HG03066 (cell line): ENCODE measurements around the gene CLCNKA.
"Not testable (repeated sequence)": the region's sequence is repeated elsewhere in the genome, so short reads cannot be mapped to it uniquely, and the experiment has no call there.

ENCODE experiments used
- ATAC-seq: cut with Tn5 transposase; IDR thresholded peaks from one replicate; pipeline ENCODE4 v1.9.1; 2021; ENCODE audit warnings: low read depth; ENCODE audit not compliant: unreplicated experiment

CLCNKA gene

GRCh38 chr1:15997076-15997585, 24.7 kb upstream of the CLCNKA start:
- no peak for ATAC-seq

- no peak for ATAC-seq
These were observed 24.1 kb upstream of the CLCNKA start for GRCh38 chr1:15997637-15998280.

DNA sequence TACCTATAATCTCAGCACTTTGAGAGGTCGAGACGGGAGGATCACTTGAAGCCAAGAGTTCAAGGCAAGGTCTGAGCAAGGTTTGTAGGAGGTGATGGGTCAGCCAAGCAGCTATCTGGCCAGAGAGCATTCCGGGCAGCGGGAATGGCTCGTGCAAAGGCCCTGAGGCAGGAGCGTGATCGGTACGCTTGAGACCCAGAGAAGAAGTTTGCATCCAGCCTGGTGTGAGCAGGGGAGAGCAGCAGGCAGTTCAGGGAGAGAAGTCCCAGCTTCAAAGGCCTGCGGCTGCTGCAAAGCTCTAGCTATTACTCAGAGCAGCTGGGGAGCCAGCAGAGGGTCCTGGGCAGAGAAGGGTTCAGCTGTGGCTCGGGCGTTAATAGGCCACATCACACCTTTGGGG, 22.9 kb upstream of the CLCNKA start:
- ATAC-seq, result no peak

- not testable (repeated sequence) for ATAC-seq
These were observed 20.6 kb upstream of the CLCNKA start for GRCh38 chr1:16001274-16001673.

DNA sequence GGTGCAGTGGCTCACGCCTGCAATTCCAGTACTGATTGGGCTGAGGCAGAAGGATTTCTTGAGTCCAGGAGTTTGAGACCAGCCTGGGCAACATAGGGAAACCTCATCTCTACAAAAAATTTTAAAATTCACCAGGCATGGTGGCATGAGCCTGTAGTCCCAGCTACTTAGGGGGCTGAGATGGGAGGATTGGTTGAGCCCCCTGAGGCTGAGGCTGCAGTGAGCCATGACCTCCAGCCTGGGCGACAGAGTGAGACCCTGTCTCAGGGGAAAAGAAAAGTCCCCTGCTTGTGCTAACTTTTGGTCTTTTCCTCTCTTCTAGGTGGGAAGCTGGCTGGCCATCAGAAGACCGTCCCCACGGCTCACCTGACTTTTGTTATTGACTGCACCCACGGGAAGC, 16.2 kb upstream of the CLCNKA start:
- ATAC-seq, result no peak

DNA sequence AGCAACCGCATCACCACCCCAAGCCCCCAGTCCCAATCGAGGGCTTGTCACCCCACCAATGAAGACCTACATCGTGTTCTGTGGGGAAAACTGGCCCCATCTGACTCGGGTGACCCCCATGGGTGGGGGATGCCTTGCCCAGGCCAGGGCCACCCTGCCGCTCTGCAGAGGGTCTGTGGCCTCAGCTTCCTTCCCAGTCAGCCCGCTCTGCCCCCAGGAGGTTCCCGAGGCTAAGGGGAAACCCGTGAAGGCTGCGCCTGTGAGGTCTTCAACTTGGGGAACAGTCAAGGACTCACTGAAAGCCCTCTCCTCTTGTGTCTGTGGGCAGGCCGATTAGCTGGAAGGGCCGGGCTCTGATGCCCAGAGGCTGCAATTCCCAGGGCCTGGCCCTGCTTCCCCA, 15.8 kb upstream of the CLCNKA start:
- ATAC-seq, result no peak

DNA sequence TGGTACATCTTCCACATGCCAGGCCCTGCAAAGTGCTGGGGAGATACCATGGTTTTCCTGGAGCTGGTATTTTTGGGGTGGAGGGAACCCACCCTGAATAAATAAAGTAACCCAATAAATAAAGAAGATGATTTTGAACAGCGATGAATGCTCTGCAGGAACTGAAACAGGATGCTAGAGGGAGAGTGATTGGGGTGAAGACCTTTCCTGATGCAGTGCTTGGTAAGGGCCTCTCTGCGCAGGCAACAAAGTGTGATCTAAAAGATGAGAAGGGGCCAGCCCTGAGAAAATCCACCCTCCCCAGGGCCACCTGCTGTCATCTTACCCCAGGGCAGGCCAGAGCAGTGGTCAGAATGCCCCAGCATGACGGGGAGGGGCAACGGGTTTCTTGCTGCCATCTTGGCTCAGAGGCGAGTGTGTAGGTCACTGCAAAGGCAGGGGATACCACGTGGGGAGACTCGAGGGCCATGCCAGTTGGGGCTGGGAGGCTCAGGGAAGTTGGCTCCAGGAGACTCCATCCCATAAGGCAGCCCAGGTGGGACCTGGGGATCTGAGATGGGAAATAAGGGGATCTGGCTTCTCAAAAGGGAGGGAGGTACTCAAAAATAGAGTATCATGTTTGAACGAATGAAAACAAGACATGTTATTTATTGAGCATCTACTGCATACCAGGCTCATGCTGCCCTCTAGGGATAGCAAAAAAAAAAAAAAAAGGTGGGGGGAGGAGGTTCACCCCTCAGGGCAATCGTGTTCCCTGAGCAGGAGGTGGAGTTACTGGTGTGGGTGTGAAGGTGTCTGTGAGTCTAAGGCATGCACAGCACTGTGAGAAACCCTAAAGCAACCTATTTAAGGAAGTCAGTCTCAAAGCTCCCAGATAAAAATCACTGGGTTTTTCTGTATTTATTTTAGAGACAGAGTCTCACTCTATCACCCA, 15.0 kb upstream of the CLCNKA start:
- ATAC-seq, result no peak

DNA sequence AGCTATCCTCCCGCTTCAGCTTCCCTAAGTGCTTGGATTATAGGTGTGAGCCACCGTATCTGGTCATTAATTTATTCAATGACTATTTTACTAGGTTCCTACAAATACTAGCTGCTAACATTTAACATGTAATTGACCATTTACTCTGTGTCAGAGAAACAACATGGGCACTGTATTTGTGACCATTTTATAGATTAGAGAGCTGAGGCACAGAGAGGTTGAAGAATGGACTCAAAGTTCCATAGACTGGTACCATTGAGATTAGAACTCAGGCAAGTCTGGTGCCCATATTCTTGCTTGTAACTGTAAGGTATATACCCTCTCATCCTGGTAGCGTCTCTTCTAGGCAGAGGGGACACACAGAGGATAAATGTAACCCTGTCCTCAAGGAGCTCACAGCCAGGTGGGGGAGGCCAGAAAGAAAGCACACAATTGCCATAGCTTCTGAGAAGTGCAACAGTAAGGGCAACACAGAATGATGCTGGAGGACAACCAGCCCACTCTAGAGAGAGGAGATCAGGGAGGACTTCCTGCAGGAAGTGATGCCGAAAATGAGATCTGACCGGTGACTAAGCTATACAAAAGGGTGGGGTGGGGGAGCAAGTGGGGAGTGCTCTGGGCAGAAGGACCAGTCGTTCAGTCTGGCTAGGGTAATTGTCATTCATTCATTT, 14.0 kb upstream of the CLCNKA start:
- no peak for ATAC-seq

DNA sequence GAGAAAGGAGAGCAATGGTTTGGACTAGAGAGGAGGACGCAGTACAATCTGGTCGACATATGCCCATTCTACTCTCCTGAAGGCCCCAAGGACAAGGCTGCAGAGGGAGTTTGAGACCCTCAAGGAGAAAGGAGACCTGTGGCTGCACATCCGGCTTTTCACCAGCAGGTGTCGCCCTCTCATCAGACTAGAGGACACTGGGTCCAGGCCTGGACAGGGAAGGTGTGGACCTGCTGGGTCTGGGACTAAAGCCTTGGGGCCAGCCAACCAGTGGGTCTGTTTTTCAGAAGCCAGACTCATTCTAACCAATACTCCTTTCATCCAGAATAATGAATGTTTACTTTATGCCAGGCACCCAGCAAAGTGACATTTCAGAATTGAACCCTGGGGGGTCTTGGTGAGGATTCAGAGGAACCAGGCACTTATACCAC, 12.8 kb upstream of the CLCNKA start:
- ATAC-seq, result no peak

DNA sequence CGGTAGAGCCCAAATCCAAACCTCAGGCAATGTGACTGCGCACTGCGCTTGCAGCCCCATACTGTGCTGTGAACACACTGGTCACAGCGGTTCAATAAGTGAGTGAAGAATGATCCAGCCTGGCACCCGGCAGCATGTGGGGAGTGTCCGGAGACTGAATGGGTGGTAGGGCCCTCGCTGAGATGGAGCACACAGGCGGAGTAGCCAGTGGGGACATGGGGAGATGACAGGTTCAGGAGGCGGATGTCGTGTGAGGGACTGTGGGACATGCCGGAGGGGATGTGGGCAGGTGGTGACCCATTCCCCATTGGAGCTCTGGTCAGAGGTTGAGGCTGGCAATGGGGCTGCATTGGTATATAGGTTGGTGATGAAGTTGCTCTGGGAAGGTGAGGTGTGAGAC, 12.2 kb upstream of the CLCNKA start:
- ATAC-seq, result no peak

- ATAC-seq, result no peak
These were observed 11.0 kb upstream of the CLCNKA start for GRCh38 chr1:16010837-16011236.

- ATAC-seq, result no peak
These were observed 9.8 kb upstream of the CLCNKA start for GRCh38 chr1:16011936-16012589.

- no peak for ATAC-seq
These were observed 9.1 kb upstream of the CLCNKA start for GRCh38 chr1:16012590-16013219.

DNA sequence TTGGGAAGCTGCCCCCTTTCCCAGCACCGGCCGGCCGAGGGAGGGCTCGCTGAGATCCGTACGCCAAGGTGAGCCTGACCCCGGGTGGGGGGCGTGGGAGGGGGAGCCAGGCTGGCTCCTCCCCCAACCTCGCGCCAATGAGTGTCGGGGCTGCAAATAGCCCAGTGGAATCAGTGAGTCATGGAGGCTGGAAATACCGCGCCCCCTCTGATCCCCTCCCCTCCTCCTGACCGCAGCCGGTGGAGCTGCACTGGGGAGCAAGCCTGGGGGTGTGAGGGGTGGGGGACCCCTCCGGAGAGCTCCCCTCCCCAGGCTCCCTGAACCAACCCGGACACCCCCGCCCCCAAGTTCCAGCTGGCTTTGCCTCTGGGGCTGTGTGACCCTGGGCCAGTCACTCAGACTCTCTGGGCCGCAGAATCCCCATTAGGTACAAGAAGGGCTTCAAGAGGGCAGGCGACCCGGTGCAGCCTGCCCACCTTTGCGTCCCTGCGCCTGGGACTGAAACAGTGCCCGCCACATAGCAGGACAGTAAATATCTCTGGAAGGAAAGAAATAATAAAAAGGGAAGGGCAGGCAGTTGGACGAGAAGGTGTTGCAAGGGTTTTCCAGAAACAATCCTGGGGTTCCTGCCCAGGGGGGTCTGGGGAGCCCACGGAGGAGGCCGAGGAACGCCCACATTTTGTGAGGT, 8.5 kb upstream of the CLCNKA start:
- no peak for ATAC-seq

- no peak for ATAC-seq
These were observed 8.0 kb upstream of the CLCNKA start for GRCh38 chr1:16013908-16014258.

- no peak for ATAC-seq
These were observed 7.0 kb upstream of the CLCNKA start for GRCh38 chr1:16014509-16015482.

- ATAC-seq, result no peak
These were observed 6.3 kb upstream of the CLCNKA start for GRCh38 chr1:16015491-16015890.
